GM18526 (cell line): ENCODE data around the gene UNC5A.

ENCODE experiments used
- POLR2A ChIP-seq: IDR thresholded peaks from 3 replicates; pipeline ENCODE4 v1.6.1; 2011; ENCODE audit not compliant: insufficient read length; ENCODE audit errors: extremely low read depth

The UNC5A gene

GRCh38 chr5:176803943-176804498 is 6.3 kb upstream of the UNC5A start:
- TF ChIP-seq POLR2A: no peak

DNA sequence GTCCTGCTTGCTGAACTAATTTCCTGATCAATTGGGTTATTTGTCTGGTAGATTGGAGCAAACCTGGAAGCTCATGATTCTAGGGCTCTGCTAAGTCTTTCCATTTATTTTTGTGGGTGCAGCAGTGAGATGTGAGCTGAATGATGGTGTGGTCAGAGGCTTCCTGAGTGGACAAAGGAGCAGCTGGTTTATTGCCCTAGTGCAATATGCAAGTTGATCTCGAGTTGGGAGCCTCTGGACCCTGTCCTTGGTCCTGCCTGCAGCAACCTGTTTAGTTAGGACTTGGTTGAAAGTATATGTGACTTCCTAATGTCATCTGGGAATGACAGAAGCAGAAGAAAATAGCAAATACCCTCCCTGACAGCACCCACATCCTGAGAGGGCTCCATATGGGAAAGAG is 4.2 kb upstream of the UNC5A start:
- no peak for TF ChIP-seq POLR2A

DNA sequence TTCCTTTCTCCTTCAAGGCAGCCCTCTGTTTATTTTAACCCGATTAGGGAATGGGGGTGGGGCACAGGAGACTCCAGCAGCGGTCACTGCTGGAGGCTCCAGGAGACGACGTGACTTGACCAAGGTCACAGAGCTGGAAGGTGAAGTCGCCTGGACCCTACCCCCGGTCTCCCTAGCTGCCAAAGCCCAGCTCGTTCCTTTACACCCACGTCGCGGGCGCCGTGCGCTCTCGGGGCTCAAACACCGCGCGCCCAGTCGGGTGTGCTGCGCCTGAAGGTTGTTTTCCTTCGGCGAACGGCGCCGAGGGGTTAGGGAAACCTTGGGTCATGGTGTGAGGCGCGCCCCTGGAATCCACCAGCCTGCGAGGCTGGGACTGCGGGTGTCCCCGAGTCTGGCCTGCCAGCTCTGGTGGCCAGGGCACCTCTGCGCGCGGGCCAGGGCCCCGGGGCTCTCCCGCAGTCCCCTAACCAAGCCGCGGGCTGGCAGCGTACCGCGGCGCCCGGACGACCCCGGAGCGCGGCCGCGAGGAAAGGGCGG is 747 bp upstream of the UNC5A start:
- no peak for TF ChIP-seq POLR2A

DNA sequence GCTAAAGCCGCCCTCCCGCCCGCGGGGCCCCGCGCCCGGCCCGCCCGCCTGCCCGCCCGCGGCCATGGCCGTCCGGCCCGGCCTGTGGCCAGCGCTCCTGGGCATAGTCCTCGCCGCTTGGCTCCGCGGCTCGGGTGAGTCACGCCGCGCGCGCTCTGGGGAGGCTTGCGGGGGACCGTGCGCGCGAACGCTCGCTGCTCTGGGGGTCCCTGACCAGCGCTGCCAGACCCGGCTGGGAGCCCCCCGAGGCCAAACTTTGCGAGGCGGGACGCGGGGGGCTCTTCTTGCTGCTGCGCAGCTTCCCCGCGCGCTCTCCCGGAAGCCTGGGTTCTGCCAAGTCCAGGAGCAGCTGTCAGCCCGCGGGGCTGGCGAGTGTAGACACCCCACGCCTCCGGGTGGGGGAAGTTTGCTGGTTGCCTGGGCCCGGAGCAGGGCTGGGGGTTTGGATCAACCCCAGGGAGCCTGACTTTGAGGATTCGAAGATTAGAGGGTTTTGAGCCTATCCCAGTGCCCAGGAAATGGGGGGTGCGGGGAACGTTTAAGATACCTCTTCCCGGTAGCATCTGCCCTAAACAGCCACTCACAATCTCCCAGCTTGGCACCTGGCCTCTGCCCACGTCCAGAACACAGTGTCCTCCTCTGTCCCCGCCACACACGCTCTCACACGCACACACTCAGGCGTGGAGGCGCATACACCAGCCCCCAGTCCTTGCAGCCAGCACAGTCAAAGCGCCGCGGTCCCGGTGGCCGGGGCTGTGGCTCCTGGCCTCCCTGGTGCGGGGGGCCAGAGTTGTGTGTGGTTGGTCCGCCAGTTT is 535 bp downstream of the UNC5A start:
- TF ChIP-seq POLR2A: no peak

- no peak for TF ChIP-seq POLR2A
These were observed 2.2 kb downstream of the UNC5A start for GRCh38 chr5:176812269-176813259.

- no peak for TF ChIP-seq POLR2A
These were observed 3.4 kb downstream of the UNC5A start for GRCh38 chr5:176813587-176814312.

DNA sequence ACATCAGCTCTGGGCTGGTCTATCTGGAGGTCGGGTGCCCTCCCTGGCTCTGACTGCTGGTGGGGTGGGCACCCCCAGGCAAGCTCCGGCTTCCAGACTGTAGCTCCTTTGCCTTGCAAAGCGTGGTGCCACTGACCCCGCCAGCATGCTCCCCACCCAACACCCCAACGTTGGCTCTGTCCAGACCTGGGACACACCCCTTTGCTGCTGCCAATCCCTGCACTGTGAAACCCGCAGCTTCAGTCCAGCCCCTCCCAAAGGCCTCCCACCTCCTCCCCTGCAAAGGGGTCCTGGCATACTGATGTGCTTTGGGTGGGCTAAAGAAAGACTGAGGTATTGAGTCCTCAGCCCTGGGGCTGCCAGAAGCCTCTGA is 3.9 kb downstream of the UNC5A start:
- no peak for TF ChIP-seq POLR2A

DNA sequence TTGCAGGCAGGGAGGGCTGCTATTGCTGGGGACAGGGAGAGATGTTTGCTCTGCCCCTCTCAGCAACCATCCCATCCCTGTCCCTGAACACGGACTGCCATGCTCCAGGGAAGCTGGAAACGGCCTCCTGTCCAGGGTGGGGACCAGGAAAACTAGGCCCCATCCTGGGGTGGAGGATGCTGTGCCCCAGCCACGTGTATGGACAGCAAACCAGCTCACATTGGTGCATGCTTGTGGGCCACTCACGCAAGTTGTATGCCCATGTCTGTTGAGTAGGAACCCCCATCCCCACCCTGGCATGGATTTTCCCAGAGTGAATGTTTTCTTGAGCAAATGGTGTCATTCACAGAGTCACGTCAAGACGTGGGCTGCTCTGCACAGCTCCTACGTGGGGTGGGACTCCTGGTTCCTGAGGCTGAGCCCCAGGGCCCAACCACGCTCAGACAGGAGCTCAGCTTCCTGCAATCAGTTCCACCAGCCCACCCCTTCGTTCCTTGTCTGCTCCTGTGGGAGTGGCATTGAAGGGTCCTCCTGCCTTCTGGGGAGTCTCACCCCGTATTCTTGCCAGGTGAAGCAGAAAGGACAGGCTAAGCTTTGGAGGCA is 4.6 kb downstream of the UNC5A start:
- no peak for TF ChIP-seq POLR2A

DNA sequence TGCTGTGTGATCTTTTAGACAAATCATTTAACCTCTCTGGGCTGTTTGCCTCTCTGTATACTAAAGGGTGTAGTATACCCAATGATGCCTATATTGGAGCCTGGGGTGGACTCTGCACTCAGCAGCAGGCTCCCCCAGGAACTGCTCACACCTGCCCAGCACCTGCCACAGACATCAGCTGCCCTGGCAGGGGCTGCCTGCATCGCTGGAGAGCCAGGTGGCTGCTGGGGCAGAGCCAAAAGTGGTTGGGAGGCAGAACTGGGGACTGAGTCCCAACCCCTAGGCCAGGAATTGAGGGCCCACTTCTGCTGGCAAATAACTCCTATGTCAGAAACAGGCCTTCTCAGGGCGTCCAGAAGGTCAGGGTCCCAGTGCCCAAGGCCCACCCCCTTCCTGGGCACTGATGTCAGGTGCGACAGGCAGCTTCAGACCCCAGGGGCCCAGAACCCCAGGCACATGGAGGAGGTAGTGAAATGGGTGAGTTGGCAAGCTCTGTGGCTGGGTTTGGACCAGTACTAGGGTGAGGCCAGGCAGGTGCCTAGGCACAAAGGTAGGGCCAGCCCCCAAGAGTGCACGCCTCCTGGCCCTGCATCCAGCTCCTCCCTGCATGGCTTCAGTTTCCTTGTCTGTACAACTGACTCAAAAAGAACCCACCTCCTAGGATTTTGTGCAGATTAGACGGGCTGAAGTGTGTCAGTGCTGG is 5.8 kb downstream of the UNC5A start:
- TF ChIP-seq POLR2A: no peak

DNA sequence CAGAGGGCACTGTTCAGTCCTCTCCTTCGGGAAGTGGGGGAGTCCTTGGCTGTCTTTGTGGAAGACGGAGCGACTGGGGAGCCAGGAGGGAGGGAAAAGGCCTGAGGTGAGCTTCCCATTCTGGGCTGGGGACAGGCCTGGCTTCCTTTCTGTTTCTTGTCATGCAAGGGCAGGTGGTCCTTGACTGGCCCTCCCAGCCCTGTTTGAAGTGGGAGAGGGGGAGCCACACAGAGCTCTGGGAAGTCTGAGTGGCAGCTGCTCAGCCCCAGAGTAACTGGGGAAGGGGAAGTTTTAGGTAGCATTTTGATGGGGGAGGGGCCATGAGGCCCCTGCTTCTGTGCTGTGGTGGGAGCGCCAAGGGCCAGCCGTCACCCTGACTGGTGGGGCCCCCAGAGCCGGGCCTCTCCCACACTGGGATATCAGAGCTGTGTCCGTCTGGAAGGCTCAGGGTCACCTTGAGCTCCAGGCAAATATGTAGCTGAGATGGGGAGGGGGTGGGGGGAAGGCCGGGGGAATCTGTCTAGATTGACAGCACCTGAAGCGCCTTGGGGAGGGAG is 6.5 kb downstream of the UNC5A start:
- no peak for TF ChIP-seq POLR2A

GRCh38 chr5:176817369-176817840 is 7.0 kb downstream of the UNC5A start:
- no peak for TF ChIP-seq POLR2A

- no peak for TF ChIP-seq POLR2A
These were observed 7.5 kb downstream of the UNC5A start for GRCh38 chr5:176817841-176818377.
